ENCODE results near the gene PEMT. TPM values are rescaled to one million over a fixed set of nuclear protein-coding genes. Genes with fewer than 3 reads are reported as not detected.
"Not testable (repeated sequence)": the region's sequence is repeated elsewhere in the genome, so short reads cannot be mapped to it uniquely, and the experiment has no call there.

PEMT gene
- total RNA-seq, 1 experiment from 2014 or later: 69.8 TPM

- H3K9ac ChIP-seq (ENCODE audit: low read length); H2AFZ ChIP-seq (ENCODE audit: low read length); H3K4me1 ChIP-seq (ENCODE audit: low read length); H3K9me2 ChIP-seq (replicated peaks; ENCODE audit: insufficient read depth, low read length); H3K27ac ChIP-seq (ENCODE audit: low read length); H3K4me3 ChIP-seq (ENCODE audit: low read length); H3K27me3 ChIP-seq (ENCODE audit: low read length); H3K79me2 ChIP-seq (ENCODE audit: low read length); H3K4me2 ChIP-seq (ENCODE audit: low read depth, low read length, poor library complexity, severe bottlenecking); H3K9me3 ChIP-seq (ENCODE audit: low read length); H3K36me3 ChIP-seq (ENCODE audit: insufficient read depth, low read length); H4K20me1 ChIP-seq (ENCODE audit: insufficient read depth, low read depth, low read length): not testable (repeated sequence)
- peak; percentile 77 for DNase-seq
These were observed 41.2 kb upstream of the PEMT start for GRCh38 chr17:17632690-17633089.

DNA sequence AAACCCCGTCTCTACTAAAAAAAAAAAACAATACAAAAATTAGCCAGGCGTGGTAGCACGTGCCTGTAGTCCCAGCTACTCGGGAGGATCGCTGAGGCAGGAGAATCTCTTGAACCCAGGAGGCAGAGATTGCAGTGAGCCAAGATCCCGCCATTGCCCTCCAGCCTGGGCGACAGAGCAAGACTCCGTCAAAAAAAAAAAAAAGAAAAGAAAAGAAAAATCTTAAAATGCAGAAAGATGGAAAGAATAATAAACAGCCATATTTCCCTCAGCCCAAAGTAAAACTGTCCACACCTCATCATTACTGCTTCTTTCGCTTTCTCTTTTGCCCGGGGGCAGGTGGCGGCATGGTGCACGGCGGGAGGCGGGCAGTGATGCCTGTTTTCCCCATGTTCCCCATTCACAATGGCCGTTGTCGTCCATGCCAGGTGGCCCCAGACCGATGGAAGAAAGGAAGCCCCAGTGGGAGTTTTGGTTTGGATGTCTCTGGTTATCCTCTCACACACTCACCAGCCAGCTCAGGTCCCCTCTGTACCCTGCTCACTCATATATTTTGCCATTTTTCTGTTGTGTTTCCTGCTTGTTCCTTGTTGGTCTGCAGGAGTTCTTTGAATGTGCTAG lies 37.0 kb upstream of the PEMT start:
- Histone ChIP-seq H2AFZ (ENCODE audit: low read length) (peak overlapping the region; percentile 84), H3K9ac (ENCODE audit: low read length) (peak overlapping the region; percentile 40; the same call in 1 of the 2 replicates), H3K27ac (ENCODE audit: low read length) (no peak overlapping the region), H3K9me2 (replicated peaks; ENCODE audit: insufficient read depth, low read length) (no peaks in the 10 kb centered on the region), H3K79me2 (ENCODE audit: low read length) (no peaks in the 10 kb centered on the region), H3K36me3 (ENCODE audit: insufficient read depth, low read length) (no peaks in the 10 kb centered on the region), H3K27me3 (ENCODE audit: low read length) (no peaks in the 10 kb centered on the region), H3K4me1 (ENCODE audit: low read length) (peaks cover 4% of the 10 kb centered on the region; the same call in 1 of the 2 replicates), H3K4me2 (ENCODE audit: low read depth, low read length, poor library complexity, severe bottlenecking) (peak overlapping the region; percentile 62), H4K20me1 (ENCODE audit: insufficient read depth, low read depth, low read length) (no peaks in the 10 kb centered on the region), H3K4me3 (ENCODE audit: low read length) (peak overlapping the region; percentile 45; the same call in 1 of the 2 replicates), H3K9me3 (ENCODE audit: low read length) (peaks cover 3% of the 10 kb centered on the region; the same call in 1 of the 2 replicates)
- DNase-seq: no peak

- Histone ChIP-seq H3K4me3 (ENCODE audit: low read length) (no peak overlapping the region), H3K9ac (ENCODE audit: low read length) (no peak overlapping the region), H3K4me2 (ENCODE audit: low read depth, low read length, poor library complexity, severe bottlenecking) (no peak overlapping the region), H3K27ac (ENCODE audit: low read length) (no peak overlapping the region), H3K27me3 (ENCODE audit: low read length) (no peaks in the 10 kb centered on the region), H4K20me1 (ENCODE audit: insufficient read depth, low read depth, low read length) (no peaks in the 10 kb centered on the region), H3K9me2 (replicated peaks; ENCODE audit: insufficient read depth, low read length) (no peaks in the 10 kb centered on the region), H3K4me1 (ENCODE audit: low read length) (peaks cover 4% of the 10 kb centered on the region; the same call in 1 of the 2 replicates), H3K36me3 (ENCODE audit: insufficient read depth, low read length) (no peaks in the 10 kb centered on the region), H3K79me2 (ENCODE audit: low read length) (no peaks in the 10 kb centered on the region), H2AFZ (ENCODE audit: low read length) (no peak overlapping the region), H3K9me3 (ENCODE audit: low read length) (no peaks in the 10 kb centered on the region)
- no peak for DNase-seq
These were observed 35.3 kb upstream of the PEMT start for GRCh38 chr17:17626840-17627239.

GRCh38 chr17:17626151-17626805 lies 34.8 kb upstream of the PEMT start:
- no peak overlapping the region for H3K4me3 ChIP-seq (ENCODE audit: low read length)
- no peak overlapping the region for H3K4me2 ChIP-seq (ENCODE audit: low read depth, low read length, poor library complexity, severe bottlenecking)
- no peaks in the 10 kb centered on the region for H3K79me2 ChIP-seq (ENCODE audit: low read length)
- H3K27me3 ChIP-seq (ENCODE audit: low read length): no peaks in the 10 kb centered on the region
- DNase-seq: no peak
- no peak overlapping the region for H3K27ac ChIP-seq (ENCODE audit: low read length)
- no peaks in the 10 kb centered on the region for H3K9me3 ChIP-seq (ENCODE audit: low read length)
- H2AFZ ChIP-seq (ENCODE audit: low read length): no peak overlapping the region
- H3K36me3 ChIP-seq (ENCODE audit: insufficient read depth, low read length): no peaks in the 10 kb centered on the region
- H3K9ac ChIP-seq (ENCODE audit: low read length): no peak overlapping the region
- no peaks in the 10 kb centered on the region for H4K20me1 ChIP-seq (ENCODE audit: insufficient read depth, low read depth, low read length)
- peaks cover 9% of the 10 kb centered on the region for H3K4me1 ChIP-seq (ENCODE audit: low read length)
- H3K9me2 ChIP-seq (replicated peaks; ENCODE audit: insufficient read depth, low read length): no peaks in the 10 kb centered on the region

GRCh38 chr17:17624741-17625140 lies 33.2 kb upstream of the PEMT start:
- Histone ChIP-seq H3K4me3 (ENCODE audit: low read length) (no peak overlapping the region), H3K9ac (ENCODE audit: low read length) (no peak overlapping the region), H3K9me3 (ENCODE audit: low read length) (no peaks in the 10 kb centered on the region), H3K4me1 (ENCODE audit: low read length) (peaks cover 12% of the 10 kb centered on the region), H3K36me3 (ENCODE audit: insufficient read depth, low read length) (no peaks in the 10 kb centered on the region), H3K4me2 (ENCODE audit: low read depth, low read length, poor library complexity, severe bottlenecking) (no peak overlapping the region), H2AFZ (ENCODE audit: low read length) (no peak overlapping the region), H3K27ac (ENCODE audit: low read length) (no peak overlapping the region), H3K9me2 (replicated peaks; ENCODE audit: insufficient read depth, low read length) (no peaks in the 10 kb centered on the region), H4K20me1 (ENCODE audit: insufficient read depth, low read depth, low read length) (no peaks in the 10 kb centered on the region), H3K27me3 (ENCODE audit: low read length) (no peaks in the 10 kb centered on the region), H3K79me2 (ENCODE audit: low read length) (no peaks in the 10 kb centered on the region)
- DNase-seq: no peak

DNA sequence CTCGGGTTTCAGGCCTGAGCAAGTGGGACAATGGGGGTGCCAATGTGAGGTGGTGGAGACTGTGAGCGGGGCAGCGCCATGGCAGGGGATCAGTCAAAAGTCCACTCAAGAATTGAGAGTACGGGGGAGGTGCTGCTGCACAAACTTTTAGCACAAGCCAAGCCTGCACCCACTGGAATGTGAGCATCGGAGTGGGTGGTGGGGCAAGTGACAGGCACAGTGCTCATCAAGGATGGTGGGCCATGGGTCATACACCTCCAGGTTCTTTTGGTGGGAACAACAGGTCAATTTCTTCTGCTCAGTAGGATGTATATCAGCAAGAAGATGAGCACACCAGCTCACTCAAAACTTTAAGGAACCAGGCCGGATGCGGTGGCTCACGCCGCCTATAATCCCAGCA lies 32.4 kb upstream of the PEMT start:
- H3K27me3 ChIP-seq (ENCODE audit: low read length): no peaks in the 10 kb centered on the region
- no peaks in the 10 kb centered on the region for H3K79me2 ChIP-seq (ENCODE audit: low read length)
- H3K4me2 ChIP-seq (ENCODE audit: low read depth, low read length, poor library complexity, severe bottlenecking): no peak overlapping the region
- H3K4me1 ChIP-seq (ENCODE audit: low read length): peaks cover 12% of the 10 kb centered on the region
- no peaks in the 10 kb centered on the region for H3K36me3 ChIP-seq (ENCODE audit: insufficient read depth, low read length)
- H4K20me1 ChIP-seq (ENCODE audit: insufficient read depth, low read depth, low read length): no peaks in the 10 kb centered on the region
- no peak overlapping the region for H2AFZ ChIP-seq (ENCODE audit: low read length)
- no peak overlapping the region for H3K27ac ChIP-seq (ENCODE audit: low read length)
- no peak overlapping the region for H3K9ac ChIP-seq (ENCODE audit: low read length)
- H3K4me3 ChIP-seq (ENCODE audit: low read length): no peak overlapping the region
- no peaks in the 10 kb centered on the region for H3K9me3 ChIP-seq (ENCODE audit: low read length)
- H3K9me2 ChIP-seq (replicated peaks; ENCODE audit: insufficient read depth, low read length): no peaks in the 10 kb centered on the region
- DNase-seq: no peak

GRCh38 chr17:17621254-17621653 lies 29.7 kb upstream of the PEMT start:
- no peaks in the 10 kb centered on the region for H3K27me3 ChIP-seq (ENCODE audit: low read length)
- H3K4me3 ChIP-seq (ENCODE audit: low read length): no peak overlapping the region
- H3K36me3 ChIP-seq (ENCODE audit: insufficient read depth, low read length): no peaks in the 10 kb centered on the region
- H3K9me2 ChIP-seq (replicated peaks; ENCODE audit: insufficient read depth, low read length): no peaks in the 10 kb centered on the region
- H2AFZ ChIP-seq (ENCODE audit: low read length): no peak overlapping the region
- no peak overlapping the region for H3K4me2 ChIP-seq (ENCODE audit: low read depth, low read length, poor library complexity, severe bottlenecking)
- no peak overlapping the region for H3K9ac ChIP-seq (ENCODE audit: low read length)
- no peak overlapping the region for H3K27ac ChIP-seq (ENCODE audit: low read length)
- H3K4me1 ChIP-seq (ENCODE audit: low read length): peaks cover 8% of the 10 kb centered on the region
- DNase-seq: no peak
- no peaks in the 10 kb centered on the region for H3K79me2 ChIP-seq (ENCODE audit: low read length)
- H3K9me3 ChIP-seq (ENCODE audit: low read length): no peaks in the 10 kb centered on the region
- H4K20me1 ChIP-seq (ENCODE audit: insufficient read depth, low read depth, low read length): no peaks in the 10 kb centered on the region

GRCh38 chr17:17613708-17614114 lies 22.2 kb upstream of the PEMT start:
- Histone ChIP-seq H3K27ac (ENCODE audit: low read length) (no peak overlapping the region), H3K79me2 (ENCODE audit: low read length) (no peaks in the 10 kb centered on the region), H3K4me2 (ENCODE audit: low read depth, low read length, poor library complexity, severe bottlenecking) (no peak overlapping the region), H3K9ac (ENCODE audit: low read length) (no peak overlapping the region), H3K9me2 (replicated peaks; ENCODE audit: insufficient read depth, low read length) (no peaks in the 10 kb centered on the region), H3K4me1 (ENCODE audit: low read length) (no peaks in the 10 kb centered on the region), H3K36me3 (ENCODE audit: insufficient read depth, low read length) (no peaks in the 10 kb centered on the region), H3K4me3 (ENCODE audit: low read length) (no peak overlapping the region), H3K27me3 (ENCODE audit: low read length) (no peaks in the 10 kb centered on the region), H3K9me3 (ENCODE audit: low read length) (no peaks in the 10 kb centered on the region), H4K20me1 (ENCODE audit: insufficient read depth, low read depth, low read length) (no peaks in the 10 kb centered on the region), H2AFZ (ENCODE audit: low read length) (no peak overlapping the region; the same call in 1 of the 2 replicates)
- peak; percentile 84 for DNase-seq

Measured in Karpas-422 (cell line).